WTC11 (cell line): ENCODE results near the gene CNIH3. TPM values are rescaled to one million over a fixed set of nuclear protein-coding genes. Genes with fewer than 3 reads are reported as not detected.

Source experiments
- ATAC-seq: fragments of 200-7000 bp; cut with Tn5 transposase; 2 replicates; pipeline ENCODE4 v1.10.0; 2021; ENCODE audit warnings: mild to moderate bottlenecking, moderate library complexity
- CTCF ChIA-PET: fragments of 300-600 bp; sonication (Branson Sonifier 250); formaldehyde crosslinking; loops from one replicate; lab custom pipeline; 2021; ENCODE audit warnings: antibody characterized with exemption; lab: Charles Lee
- POLR2A ChIA-PET: fragments of 350-600 bp; sonication (Branson Sonifier 250); formaldehyde crosslinking; loops from one replicate; lab custom pipeline; 2021; ENCODE audit warnings: antibody characterized with exemption; lab: Charles Lee
- DNase-seq: peaks from one replicate; pipeline ENCODE4 v3.0.0; 2021; ENCODE audit warnings: low spot score
- H3K27ac Mint-ChIP-seq: 2 replicates; pipeline ENCODE4 v1.8.0; 2021; ENCODE audit warnings: mixed read lengths
- H3K27me3 Mint-ChIP-seq: 2 replicates; pipeline ENCODE4 v1.8.0; 2021; ENCODE audit warnings: low read depth, mild to moderate bottlenecking, moderate library complexity, mixed read lengths
- H3K36me3 Mint-ChIP-seq: 2 replicates; pipeline ENCODE4 v1.8.0; 2021; ENCODE audit warnings: mixed read lengths
- H3K4me1 Mint-ChIP-seq: 2 replicates; pipeline ENCODE4 v1.8.0; 2022; ENCODE audit warnings: mixed read lengths
- H3K4me3 Mint-ChIP-seq: 2 replicates; pipeline ENCODE4 v1.8.0; 2021; ENCODE audit warnings: mild to moderate bottlenecking, moderate library complexity, mixed read lengths
- H3K9me3 Mint-ChIP-seq: 2 replicates; pipeline ENCODE4 v1.8.0; 2021; ENCODE audit warnings: mixed read lengths
- AR ChIP-seq: fragments of 250-450 bp; sonication (Bioruptor Pico); IDR thresholded peaks from 2 replicates; pipeline ENCODE4 v1.9.0; 2021; ENCODE audit warnings: mild to moderate bottlenecking
- E2F1 ChIP-seq: sonication (generic); formaldehyde crosslinking; IDR thresholded peaks from 2 replicates; pipeline ENCODE4 v1.8.0; 2022; ENCODE audit warnings: mild to moderate bottlenecking, missing genetic modification reagents
- FOXK1 ChIP-seq: sonication (generic); formaldehyde crosslinking; IDR thresholded peaks from 2 replicates; pipeline ENCODE4 v1.8.0; 2022; ENCODE audit warnings: mild to moderate bottlenecking, moderate library complexity, missing genetic modification reagents
- KAT7 ChIP-seq: sonication (generic); formaldehyde crosslinking; IDR thresholded peaks from 2 replicates; pipeline ENCODE4 v1.8.1; 2023; ENCODE audit warnings: missing genetic modification reagents, mild to moderate bottlenecking, borderline replicate concordance
- NR3C1 ChIP-seq: sonication (generic); formaldehyde crosslinking; conservative IDR thresholded peaks from 2 replicates; pipeline ENCODE4 v1.8.1; 2023; ENCODE audit warnings: low read depth, mild to moderate bottlenecking, missing genetic modification reagents
- RORB ChIP-seq: fragments of 250-450 bp; sonication (Bioruptor Pico); IDR thresholded peaks from 2 replicates; pipeline ENCODE4 v1.9.0; 2021; ENCODE audit warnings: mild to moderate bottlenecking
- SMAD3 ChIP-seq: sonication (generic); formaldehyde crosslinking; IDR thresholded peaks from 2 replicates; pipeline ENCODE4 v1.8.0; 2022; ENCODE audit warnings: missing genetic modification reagents, mild to moderate bottlenecking, borderline replicate concordance
- SMAD4 ChIP-seq: sonication (generic); formaldehyde crosslinking; IDR thresholded peaks from 2 replicates; pipeline ENCODE4 v1.8.0; 2022; ENCODE audit warnings: mild to moderate bottlenecking, missing genetic modification reagents
- TP53 ChIP-seq: sonication (generic); formaldehyde crosslinking; IDR thresholded peaks from 2 replicates; pipeline ENCODE4 v1.8.1; 2023; ENCODE audit warnings: mild to moderate bottlenecking, missing genetic modification reagents
- USF1 ChIP-seq: sonication (generic); formaldehyde crosslinking; IDR thresholded peaks from 2 replicates; pipeline ENCODE4 v1.8.0; 2022; ENCODE audit warnings: mild to moderate bottlenecking, missing genetic modification reagents
- ZMAT4 ChIP-seq: fragments of 250-450 bp; sonication (Bioruptor Pico); IDR thresholded peaks from 2 replicates; pipeline ENCODE4 v1.9.0; 2021; ENCODE audit warnings: mild to moderate bottlenecking
- total RNA-seq: library from RNA; stranded (reverse); gene quantifications from 3 replicates; pipeline ENCODE4 v1.2.3, GENCODE V29; 2021
- TF ChIP-seq, protein P1 (sequence below): sonication (generic); formaldehyde crosslinking; IDR thresholded peaks from 2 replicates; pipeline ENCODE4 v1.8.1; 2023; ENCODE audit warnings: mild to moderate bottlenecking, moderate library complexity, missing genetic modification reagents
- TF ChIP-seq, protein P2 (sequence below): sonication (generic); formaldehyde crosslinking; IDR thresholded peaks from 2 replicates; pipeline ENCODE4 v1.8.1; 2022; ENCODE audit warnings: low read depth, mild to moderate bottlenecking, moderate library complexity, missing genetic modification reagents, borderline replicate concordance
- TF ChIP-seq, protein P3 (sequence below): sonication (generic); formaldehyde crosslinking; IDR thresholded peaks from 2 replicates; pipeline ENCODE4 v1.8.0; 2022; ENCODE audit warnings: mild to moderate bottlenecking, missing genetic modification reagents
- TF ChIP-seq, protein P4 (sequence below): sonication (generic); formaldehyde crosslinking; conservative IDR thresholded peaks from 2 replicates; pipeline ENCODE4 v1.8.1; 2023; ENCODE audit warnings: mild to moderate bottlenecking, low read depth, missing genetic modification reagents, moderate library complexity
- TF ChIP-seq, protein P5 (sequence below): sonication (generic); formaldehyde crosslinking; IDR thresholded peaks from 2 replicates; pipeline ENCODE4 v1.8.0; 2023; ENCODE audit warnings: mild to moderate bottlenecking, missing genetic modification reagents

Gene CNIH3
- total RNA-seq, 1 experiment from 2014 or later, result 8.1 TPM

DNA sequence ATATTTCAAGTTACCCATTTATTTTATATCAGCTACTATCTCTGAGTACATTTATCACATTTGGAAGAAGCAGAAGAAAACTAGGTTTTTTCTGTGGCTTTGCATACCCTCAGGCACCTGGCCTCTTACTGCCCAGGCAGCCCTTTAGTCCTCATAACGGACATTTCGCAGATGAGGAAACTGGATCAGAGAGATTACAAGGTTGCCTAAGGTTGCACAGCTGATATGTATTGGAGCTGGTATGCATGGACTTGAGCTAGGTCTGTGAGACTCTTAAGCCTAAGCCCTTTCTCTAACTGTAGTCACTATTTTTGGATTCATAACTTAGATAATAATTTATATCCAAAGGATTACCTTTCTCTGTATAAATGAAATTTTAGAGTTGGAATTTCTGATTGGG, 4.0 kb downstream of the CNIH3 start:
- Mint-ChIP-seq H3K9me3 (peaks cover 13% of the 10 kb centered on the region), H3K4me3 (no peak overlapping the region), H3K36me3 (peaks cover 15% of the 10 kb centered on the region), H3K27me3 (peaks cover 57% of the 10 kb centered on the region), H3K4me1 (peaks cover 30% of the 10 kb centered on the region), H3K27ac (no peak overlapping the region)
- TF ChIP-seq SMAD3 (CRISPR knock-in tag) (no peak), USF1 (CRISPR knock-in tag) (no peak), ZMAT4 (CRISPR knock-in tag) (no peak), NR3C1 (CRISPR knock-in tag) (no peak), KAT7 (CRISPR knock-in tag) (no peak), RORB (no peak)
- TF ChIP-seq, protein P1, sequence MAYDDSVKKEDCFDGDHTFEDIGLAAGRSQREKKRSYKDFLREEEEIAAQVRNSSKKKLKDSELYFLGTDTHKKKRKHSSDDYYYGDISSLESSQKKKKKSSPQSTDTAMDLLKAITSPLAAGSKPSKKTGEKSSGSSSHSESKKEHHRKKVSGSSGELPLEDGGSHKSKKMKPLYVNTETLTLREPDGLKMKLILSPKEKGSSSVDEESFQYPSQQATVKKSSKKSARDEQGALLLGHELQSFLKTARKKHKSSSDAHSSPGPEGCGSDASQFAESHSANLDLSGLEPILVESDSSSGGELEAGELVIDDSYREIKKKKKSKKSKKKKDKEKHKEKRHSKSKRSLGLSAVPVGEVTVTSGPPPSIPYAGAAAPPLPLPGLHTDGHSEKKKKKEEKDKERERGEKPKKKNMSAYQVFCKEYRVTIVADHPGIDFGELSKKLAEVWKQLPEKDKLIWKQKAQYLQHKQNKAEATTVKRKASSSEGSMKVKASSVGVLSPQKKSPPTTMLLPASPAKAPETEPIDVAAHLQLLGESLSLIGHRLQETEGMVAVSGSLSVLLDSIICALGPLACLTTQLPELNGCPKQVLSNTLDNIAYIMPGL (CRISPR knock-in tag), result no peak
- TF ChIP-seq, protein P2, sequence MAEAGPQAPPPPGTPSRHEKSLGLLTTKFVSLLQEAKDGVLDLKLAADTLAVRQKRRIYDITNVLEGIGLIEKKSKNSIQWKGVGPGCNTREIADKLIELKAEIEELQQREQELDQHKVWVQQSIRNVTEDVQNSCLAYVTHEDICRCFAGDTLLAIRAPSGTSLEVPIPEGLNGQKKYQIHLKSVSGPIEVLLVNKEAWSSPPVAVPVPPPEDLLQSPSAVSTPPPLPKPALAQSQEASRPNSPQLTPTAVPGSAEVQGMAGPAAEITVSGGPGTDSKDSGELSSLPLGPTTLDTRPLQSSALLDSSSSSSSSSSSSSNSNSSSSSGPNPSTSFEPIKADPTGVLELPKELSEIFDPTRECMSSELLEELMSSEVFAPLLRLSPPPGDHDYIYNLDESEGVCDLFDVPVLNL (CRISPR knock-in tag), result no peak
- TF ChIP-seq, protein P3, sequence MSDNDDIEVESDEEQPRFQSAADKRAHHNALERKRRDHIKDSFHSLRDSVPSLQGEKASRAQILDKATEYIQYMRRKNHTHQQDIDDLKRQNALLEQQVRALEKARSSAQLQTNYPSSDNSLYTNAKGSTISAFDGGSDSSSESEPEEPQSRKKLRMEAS, result no peak
- ChIA-PET POLR2A (no interaction called here), CTCF (no interaction called here)
- ATAC-seq (no peak), DNase-seq (no peak)

GRCh38 chr1:224621813-224622682, 5.9 kb downstream of the CNIH3 start:
- POLR2A ChIA-PET, result no interaction called here
- H3K27ac Mint-ChIP-seq, result no peak overlapping the region
- TF ChIP-seq, protein P4, sequence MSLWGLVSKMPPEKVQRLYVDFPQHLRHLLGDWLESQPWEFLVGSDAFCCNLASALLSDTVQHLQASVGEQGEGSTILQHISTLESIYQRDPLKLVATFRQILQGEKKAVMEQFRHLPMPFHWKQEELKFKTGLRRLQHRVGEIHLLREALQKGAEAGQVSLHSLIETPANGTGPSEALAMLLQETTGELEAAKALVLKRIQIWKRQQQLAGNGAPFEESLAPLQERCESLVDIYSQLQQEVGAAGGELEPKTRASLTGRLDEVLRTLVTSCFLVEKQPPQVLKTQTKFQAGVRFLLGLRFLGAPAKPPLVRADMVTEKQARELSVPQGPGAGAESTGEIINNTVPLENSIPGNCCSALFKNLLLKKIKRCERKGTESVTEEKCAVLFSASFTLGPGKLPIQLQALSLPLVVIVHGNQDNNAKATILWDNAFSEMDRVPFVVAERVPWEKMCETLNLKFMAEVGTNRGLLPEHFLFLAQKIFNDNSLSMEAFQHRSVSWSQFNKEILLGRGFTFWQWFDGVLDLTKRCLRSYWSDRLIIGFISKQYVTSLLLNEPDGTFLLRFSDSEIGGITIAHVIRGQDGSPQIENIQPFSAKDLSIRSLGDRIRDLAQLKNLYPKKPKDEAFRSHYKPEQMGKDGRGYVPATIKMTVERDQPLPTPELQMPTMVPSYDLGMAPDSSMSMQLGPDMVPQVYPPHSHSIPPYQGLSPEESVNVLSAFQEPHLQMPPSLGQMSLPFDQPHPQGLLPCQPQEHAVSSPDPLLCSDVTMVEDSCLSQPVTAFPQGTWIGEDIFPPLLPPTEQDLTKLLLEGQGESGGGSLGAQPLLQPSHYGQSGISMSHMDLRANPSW (CRISPR knock-in tag), result no peak
- TF ChIP-seq SMAD4 (CRISPR knock-in tag) (no peak), SMAD3 (CRISPR knock-in tag) (no peak), KAT7 (CRISPR knock-in tag) (no peak), FOXK1 (CRISPR knock-in tag) (no peak), AR (CRISPR knock-in tag) (no peak), E2F1 (no peak), TP53 (CRISPR knock-in tag) (no peak)
- TF ChIP-seq, protein P5, sequence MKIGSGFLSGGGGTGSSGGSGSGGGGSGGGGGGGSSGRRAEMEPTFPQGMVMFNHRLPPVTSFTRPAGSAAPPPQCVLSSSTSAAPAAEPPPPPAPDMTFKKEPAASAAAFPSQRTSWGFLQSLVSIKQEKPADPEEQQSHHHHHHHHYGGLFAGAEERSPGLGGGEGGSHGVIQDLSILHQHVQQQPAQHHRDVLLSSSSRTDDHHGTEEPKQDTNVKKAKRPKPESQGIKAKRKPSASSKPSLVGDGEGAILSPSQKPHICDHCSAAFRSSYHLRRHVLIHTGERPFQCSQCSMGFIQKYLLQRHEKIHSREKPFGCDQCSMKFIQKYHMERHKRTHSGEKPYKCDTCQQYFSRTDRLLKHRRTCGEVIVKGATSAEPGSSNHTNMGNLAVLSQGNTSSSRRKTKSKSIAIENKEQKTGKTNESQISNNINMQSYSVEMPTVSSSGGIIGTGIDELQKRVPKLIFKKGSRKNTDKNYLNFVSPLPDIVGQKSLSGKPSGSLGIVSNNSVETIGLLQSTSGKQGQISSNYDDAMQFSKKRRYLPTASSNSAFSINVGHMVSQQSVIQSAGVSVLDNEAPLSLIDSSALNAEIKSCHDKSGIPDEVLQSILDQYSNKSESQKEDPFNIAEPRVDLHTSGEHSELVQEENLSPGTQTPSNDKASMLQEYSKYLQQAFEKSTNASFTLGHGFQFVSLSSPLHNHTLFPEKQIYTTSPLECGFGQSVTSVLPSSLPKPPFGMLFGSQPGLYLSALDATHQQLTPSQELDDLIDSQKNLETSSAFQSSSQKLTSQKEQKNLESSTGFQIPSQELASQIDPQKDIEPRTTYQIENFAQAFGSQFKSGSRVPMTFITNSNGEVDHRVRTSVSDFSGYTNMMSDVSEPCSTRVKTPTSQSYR, result no peak
- TF ChIP-seq, all 79 proteins: peak for 0
- Mint-ChIP-seq H3K27me3 (peaks cover 38% of the 10 kb centered on the region), H3K9me3 (peaks cover 13% of the 10 kb centered on the region), H3K36me3 (peaks cover 15% of the 10 kb centered on the region), H3K4me3 (no peak overlapping the region), H3K4me1 (peaks cover 21% of the 10 kb centered on the region)
- no peak for ATAC-seq
- CTCF ChIA-PET, result interaction anchor here (1.0 kb wide), 1 partner anchor 229 kb away, joined by 3 read pairs; no protein-coding TSS in a partner anchor
- no peak for DNase-seq
